HG02798 (cell line): Measurements from ENCODE around the gene GOLGA8Q.
"Not testable (repeated sequence)": the region's sequence is repeated elsewhere in the genome, so short reads cannot be mapped to it uniquely, and the experiment has no call there.

Source experiments
- ATAC-seq: cut with Tn5 transposase; IDR thresholded peaks from one replicate; pipeline ENCODE4 v1.9.1; 2021; ENCODE audit warnings: mild to moderate bottlenecking; ENCODE audit not compliant: unreplicated experiment, poor library complexity

GOLGA8Q gene

GRCh38 chr15:30551750-30552149, at the start of gene GOLGA8Q:
Gene GOLGA8Q (plus strand): TSS chr15:30552050. CDS start chr15:30552078, 28 bp downstream.
- not testable (repeated sequence) for ATAC-seq

- ATAC-seq, result not testable (repeated sequence)
Observed at GRCh38 chr15:30502904-30503781, 48.7 kb upstream of the GOLGA8Q start.

GRCh38 chr15:30504162-30504843, 47.5 kb upstream of the GOLGA8Q start:
- ATAC-seq, result not testable (repeated sequence)

GRCh38 chr15:30514545-30514944, 37.3 kb upstream of the GOLGA8Q start:
- not testable (repeated sequence) for ATAC-seq

- ATAC-seq, result not testable (repeated sequence)
Observed at GRCh38 chr15:30523453-30524243, 28.2 kb upstream of the GOLGA8Q start.

GRCh38 chr15:30525912-30526311, 25.9 kb upstream of the GOLGA8Q start:
- not testable (repeated sequence) for ATAC-seq

- not testable (repeated sequence) for ATAC-seq
Observed at GRCh38 chr15:30529049-30529448, 22.8 kb upstream of the GOLGA8Q start.

- ATAC-seq, result peak; percentile 47
Observed at GRCh38 chr15:30566949-30567348, 15.1 kb downstream of the GOLGA8Q start.

GRCh38 chr15:30573012-30573491, 21.2 kb downstream of the GOLGA8Q start:
- not testable (repeated sequence) for ATAC-seq

- not testable (repeated sequence) for ATAC-seq
Observed at GRCh38 chr15:30579394-30579970, 27.6 kb downstream of the GOLGA8Q start.

- not testable (repeated sequence) for ATAC-seq
Observed at GRCh38 chr15:30580716-30581115, 28.9 kb downstream of the GOLGA8Q start.

GRCh38 chr15:30598953-30599352, 47.1 kb downstream of the GOLGA8Q start:
- not testable (repeated sequence) for ATAC-seq

- not testable (repeated sequence) for ATAC-seq
Observed at GRCh38 chr15:30603796-30604195, 51.9 kb downstream of the GOLGA8Q start, which contains the start of gene GOLGA8H. Gene GOLGA8H (plus strand): TSS chr15:30604028. CDS start chr15:30604126, 98 bp downstream.
